B cell (primary cell): ENCODE data around the gene PRDM11.

Source experiments
- EZH2 ChIP-seq: IDR thresholded peaks from 2 replicates; pipeline ENCODE4 v1.6.1; 2012; ENCODE audit warnings: borderline replicate concordance, low read depth, mild to moderate bottlenecking, moderate library complexity, low read length; ENCODE audit not compliant: insufficient read depth, poor library complexity, severe bottlenecking
- TF ChIP-seq, protein P1 (sequence below): fragments of 200-600 bp; IDR thresholded peaks from one replicate; pipeline ENCODE4 v1.8.0; 2022; ENCODE audit warnings: antibody characterized with exemption, mild to moderate bottlenecking

DNA sequence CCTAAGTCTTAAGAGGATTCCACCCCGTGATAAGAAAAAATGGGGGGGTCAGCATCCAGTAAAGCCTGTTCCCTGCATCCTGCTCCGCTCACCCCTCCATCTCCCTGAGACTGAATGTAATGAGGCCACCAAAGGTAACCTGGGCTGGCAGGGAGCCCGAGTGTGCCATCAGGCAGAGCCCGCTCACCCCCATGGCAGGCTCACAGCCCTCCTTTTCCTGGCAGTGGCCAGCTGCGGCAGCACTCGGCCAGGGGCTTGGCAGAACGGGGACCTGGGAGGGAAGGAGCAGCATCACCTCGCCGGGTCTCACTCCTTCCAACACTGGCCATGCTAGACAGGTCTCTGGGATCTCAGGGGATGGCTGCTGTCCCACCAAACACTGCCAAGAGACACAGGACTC, 64.4 kb downstream of the PRDM11 start:
- TF ChIP-seq, protein P1, sequence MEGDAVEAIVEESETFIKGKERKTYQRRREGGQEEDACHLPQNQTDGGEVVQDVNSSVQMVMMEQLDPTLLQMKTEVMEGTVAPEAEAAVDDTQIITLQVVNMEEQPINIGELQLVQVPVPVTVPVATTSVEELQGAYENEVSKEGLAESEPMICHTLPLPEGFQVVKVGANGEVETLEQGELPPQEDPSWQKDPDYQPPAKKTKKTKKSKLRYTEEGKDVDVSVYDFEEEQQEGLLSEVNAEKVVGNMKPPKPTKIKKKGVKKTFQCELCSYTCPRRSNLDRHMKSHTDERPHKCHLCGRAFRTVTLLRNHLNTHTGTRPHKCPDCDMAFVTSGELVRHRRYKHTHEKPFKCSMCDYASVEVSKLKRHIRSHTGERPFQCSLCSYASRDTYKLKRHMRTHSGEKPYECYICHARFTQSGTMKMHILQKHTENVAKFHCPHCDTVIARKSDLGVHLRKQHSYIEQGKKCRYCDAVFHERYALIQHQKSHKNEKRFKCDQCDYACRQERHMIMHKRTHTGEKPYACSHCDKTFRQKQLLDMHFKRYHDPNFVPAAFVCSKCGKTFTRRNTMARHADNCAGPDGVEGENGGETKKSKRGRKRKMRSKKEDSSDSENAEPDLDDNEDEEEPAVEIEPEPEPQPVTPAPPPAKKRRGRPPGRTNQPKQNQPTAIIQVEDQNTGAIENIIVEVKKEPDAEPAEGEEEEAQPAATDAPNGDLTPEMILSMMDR = no peak
- no peak for TF ChIP-seq EZH2
